Measurements from ENCODE around the gene C9orf50.

GRCh38 chr9:129627556-129628440 is 6.9 kb upstream of the C9orf50 start:
- TF ChIP-seq CTCF (IDR thresholded peaks at IDR 0.05) (no peak), POLR2A (IDR thresholded peaks at IDR 0.05; ENCODE audit: low read depth) (no peak)
